ENCODE data around the gene ERGIC1.

Gene ERGIC1

DNA sequence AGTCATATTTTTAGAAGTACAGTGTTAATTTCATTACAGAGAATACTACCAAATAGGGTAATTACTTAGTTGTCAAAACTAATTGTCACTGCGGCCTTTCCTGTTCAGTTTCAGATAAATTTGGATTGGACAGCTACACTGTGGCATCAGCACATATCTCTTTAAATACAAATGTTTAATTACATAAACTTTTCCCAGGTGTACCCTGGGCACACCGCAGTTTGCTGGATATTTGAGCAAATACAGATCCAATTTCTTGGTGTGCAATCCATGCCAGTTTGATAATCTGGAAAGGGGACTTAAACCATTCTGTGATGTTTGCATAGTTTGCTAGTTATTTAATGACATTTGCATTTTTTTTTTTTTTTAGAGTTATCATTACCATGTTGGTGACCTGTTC is 160.4 kb downstream of the ERGIC1 start:
- no peak for DNase-seq

DNA sequence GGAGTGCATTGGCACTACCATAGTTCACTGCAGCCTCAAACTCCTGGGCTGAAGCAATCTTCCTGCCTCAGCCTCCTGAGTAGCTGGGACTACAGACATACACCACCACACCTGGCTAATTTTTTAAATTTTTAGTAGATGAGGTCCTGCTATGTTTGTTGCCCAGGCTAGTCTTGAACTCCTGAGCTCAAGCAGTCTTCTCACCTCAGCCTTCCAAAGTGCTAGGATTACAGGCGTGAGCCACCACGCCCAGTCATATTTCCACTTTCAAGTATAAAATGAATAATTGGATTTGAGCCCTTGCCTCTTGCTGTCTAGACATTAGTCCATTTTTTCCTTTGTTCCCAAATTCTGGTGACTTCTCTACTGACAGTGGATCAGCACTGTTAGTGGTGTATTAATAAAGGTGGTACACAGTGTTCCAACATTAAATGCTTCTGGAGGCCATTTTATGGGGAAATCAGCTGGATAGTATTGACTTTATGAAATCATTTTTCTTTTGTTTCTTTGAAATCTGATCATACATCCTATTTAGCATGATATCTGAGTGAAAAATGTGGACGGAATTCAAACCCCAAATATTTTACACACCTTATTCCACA is 165.4 kb downstream of the ERGIC1 start:
- no peak for DNase-seq

GRCh38 chr5:172999974-173000373 is 165.9 kb downstream of the ERGIC1 start:
- no peak for DNase-seq

GRCh38 chr5:173001229-173001841 is 167.3 kb downstream of the ERGIC1 start:
- no peak for DNase-seq
